ENCODE measurements around the gene SPAAR.
"Not testable (repeated sequence)": the region's sequence is repeated elsewhere in the genome, so short reads cannot be mapped to it uniquely, and the experiment has no call there.

SPAAR gene, protein sequence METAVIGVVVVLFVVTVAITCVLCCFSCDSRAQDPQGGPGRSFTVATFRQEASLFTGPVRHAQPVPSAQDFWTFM

GRCh38 chr9:35909274-35909673, at the start of gene SPAAR:
SPAAR (plus strand) TSS chr9:35909490; CDS start chr9:35910464, 974 bp downstream.
- DNase-seq (ENCODE audit: low read depth in 2 of 2), result no peak

- no peak for DNase-seq (ENCODE audit: low read depth in 2 of 2)
Measured at GRCh38 chr9:35859990-35860339, 49.3 kb upstream of the SPAAR start.

DNA sequence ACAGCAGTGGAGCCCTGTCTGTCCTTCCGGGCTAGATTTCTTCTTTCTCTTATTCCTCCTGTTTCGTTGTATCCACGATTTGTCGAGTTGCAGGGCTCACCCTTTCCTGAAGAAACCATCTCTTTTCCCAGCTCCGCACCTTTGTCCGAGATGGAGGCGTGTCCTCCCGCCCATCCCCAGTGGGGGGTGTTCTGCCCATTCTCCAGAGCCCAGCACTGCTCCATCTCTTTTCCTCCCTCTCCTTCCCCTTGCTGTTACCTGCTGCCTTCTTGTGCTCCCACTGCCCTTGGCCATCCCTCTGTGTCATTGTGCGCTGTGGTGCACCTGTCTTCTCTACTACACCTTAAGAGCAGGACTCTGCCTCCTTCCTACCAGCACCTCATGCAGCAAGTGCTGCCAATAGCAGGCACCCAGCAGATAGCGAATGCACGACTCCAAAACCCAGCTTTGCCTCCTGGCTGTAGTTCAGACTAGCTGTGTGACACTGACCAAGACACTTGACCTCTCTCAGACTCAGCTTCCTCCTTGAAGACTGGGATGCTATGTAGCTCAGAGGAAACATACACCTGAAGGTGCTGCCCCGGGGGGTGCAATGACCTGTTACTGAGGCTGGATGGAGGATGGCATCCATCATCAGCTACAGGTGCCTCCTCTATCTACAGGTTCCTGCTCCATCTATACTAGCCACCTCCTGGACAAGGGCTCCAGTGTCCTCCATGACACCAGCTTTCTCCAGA, 48.0 kb upstream of the SPAAR start:
- no peak for DNase-seq (ENCODE audit: low read depth in 2 of 2)

GRCh38 chr9:35862328-35862727, 47.0 kb upstream of the SPAAR start:
- no peak for DNase-seq (ENCODE audit: low read depth in 2 of 2)

DNA sequence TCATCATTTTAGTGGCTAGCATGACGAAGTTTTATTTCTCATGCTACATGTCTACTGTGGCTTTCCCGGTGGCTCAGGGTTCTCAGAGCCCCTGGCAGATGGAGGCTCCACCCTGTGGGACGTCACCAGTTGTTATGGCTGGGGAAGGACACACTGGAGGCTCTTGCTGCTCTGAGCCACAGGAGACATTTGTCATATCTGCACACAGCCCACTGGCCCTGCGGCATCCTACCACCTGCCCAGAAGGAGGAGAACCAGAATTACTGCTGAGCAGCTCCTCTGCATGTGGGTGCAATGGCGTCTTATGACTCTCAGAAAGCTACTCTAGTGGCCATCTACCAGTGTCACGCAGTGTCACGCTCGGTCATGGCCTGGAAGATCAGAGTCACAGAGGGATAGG, 45.7 kb upstream of the SPAAR start:
- DNase-seq (ENCODE audit: low read depth in 2 of 2), result no peak

DNA sequence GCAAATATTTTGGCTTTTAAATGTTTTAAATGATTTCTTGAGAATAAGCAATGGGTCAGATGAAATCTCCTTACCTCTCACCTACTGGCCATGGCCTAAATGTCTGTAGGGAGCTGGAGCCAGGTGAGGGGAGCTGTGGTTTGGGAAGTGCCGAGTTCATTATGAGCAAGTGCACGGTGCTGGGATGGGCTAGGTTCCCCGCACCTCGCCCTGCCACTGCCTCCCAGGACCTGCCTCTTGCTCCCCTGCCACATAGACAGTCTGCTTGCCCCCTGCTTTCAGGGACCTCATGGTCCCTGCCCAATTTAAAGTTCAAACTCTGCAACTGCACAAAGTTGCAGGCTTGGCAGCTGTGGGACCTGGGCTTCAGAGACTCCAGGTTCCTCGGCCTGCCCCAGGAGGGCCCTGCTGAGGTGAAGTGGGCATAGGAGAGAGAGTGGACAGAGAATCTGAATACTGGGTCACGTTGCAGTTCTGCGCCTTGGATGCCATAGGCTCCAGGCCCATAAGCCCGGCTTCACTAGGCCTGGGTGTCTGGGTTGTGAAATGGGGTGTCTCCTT, 44.5 kb upstream of the SPAAR start:
- no peak for DNase-seq (ENCODE audit: low read depth in 2 of 2)

GRCh38 chr9:35867538-35867937, 41.8 kb upstream of the SPAAR start:
- no peak for DNase-seq (ENCODE audit: low read depth in 2 of 2)

DNA sequence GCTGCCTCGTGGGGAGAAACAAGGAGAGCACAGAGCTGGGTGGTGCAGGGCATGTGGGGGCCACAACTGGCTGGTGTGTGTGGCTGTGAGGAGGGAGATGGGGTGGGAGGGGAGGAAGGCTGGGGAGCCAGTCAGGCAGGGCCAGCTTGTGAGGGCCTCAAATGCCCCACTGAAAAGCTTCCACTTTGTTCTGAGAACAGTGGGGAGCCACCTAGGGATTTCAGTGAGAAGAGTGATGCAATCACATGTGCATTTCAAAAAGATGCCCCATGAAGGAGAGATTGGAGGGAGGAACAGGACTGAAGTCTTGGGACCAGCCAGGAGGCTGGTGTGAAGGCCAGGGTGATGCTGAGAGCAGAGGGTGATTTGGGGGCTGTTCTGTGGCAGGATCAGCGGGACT, 40.4 kb upstream of the SPAAR start:
- no peak for DNase-seq (ENCODE audit: low read depth in 2 of 2)

GRCh38 chr9:35869621-35870216, 39.6 kb upstream of the SPAAR start:
- no peak for DNase-seq (ENCODE audit: low read depth in 2 of 2)

- no peak for DNase-seq (ENCODE audit: low read depth in 2 of 2)
Measured at GRCh38 chr9:35870351-35870923, 38.9 kb upstream of the SPAAR start, which contains the start of gene OR13J1. OR13J1 (minus strand) TSS chr9:35870401; CDS start chr9:35870401, 0 bp downstream.

DNA sequence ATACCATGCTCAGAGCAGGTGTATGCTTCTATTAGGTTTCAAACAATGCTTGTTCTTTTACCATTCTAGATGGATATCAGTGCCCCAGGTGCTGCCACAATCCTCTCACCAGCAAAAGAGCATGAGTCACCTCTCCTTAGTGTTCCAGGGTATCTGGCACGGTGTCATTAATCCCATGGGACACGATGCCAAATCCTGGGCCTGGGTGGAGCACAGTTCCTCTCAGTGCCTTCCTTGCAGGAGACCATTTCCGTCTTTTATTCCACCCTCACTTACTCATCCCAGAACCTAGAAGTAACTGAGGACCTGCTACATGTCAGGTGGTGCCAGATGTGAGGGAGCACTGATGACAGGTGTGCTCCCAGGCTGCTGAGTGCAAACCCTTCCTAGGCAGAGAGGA, 37.7 kb upstream of the SPAAR start:
- no peak for DNase-seq (ENCODE audit: low read depth in 2 of 2)

DNA sequence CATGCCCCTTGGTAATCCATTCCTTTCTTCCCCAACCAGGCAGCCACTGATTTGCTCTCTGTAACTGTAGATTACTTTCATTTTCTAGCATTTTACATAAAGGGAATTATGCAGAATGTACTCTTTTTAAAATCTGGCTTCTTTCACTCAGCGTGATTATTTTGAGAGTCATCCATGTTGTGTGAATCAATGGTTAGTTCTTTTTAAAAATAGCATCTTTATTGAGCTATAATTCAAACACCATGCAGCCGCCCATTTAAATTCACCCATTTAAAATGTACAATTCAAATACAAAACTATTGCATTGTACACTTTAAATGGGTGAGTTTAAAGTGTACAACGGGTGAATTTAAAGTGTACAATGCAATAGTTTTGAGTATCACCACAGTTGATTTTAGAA, 36.8 kb upstream of the SPAAR start:
- no peak for DNase-seq (ENCODE audit: low read depth in 2 of 2)

- peak; percentile 26 to 60 for DNase-seq (ENCODE audit: low read depth in 2 of 2)
Measured at GRCh38 chr9:35882263-35882848, 26.9 kb upstream of the SPAAR start.

DNA sequence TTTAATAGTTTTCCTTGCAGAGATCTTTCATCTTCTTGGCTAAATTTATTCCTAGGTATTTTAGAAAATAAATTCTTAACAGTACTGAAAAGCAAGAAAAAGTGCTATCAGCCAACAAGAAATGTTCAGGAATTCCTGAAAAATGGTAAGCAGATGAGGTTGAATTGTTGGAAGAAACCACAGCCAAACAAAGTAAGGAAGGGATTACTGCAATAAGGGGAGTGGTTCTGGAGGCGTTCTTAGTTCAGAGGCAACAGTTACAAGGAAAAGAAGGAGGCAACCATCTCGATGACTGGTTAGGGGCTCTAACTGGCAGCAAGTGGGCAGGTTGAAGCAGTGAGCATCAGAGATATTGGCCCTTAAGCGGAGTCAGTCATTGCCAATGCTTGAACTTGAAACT, 26.3 kb upstream of the SPAAR start:
- DNase-seq (ENCODE audit: low read depth in 2 of 2), result no peak

DNA sequence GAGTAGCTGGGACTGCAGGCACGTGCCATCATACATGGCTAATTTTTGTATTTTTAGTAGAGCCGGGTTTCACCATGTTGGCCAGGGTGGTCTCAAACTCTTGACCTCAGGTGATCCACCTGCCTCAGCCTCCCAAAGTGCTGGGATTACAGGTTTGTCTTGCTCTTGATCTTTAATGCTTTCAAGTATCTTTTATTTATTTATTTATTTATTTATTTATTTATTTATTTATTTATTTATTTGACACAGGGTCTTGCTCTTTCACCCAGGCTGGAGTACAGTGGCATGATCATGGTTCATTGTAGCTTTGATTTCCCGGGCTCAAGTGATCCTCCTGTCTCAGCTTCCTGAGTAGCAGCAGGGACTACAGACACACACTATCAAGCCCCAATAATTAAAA, 24.4 kb upstream of the SPAAR start:
- DNase-seq (ENCODE audit: low read depth in 2 of 2), result not testable (repeated sequence)

DNA sequence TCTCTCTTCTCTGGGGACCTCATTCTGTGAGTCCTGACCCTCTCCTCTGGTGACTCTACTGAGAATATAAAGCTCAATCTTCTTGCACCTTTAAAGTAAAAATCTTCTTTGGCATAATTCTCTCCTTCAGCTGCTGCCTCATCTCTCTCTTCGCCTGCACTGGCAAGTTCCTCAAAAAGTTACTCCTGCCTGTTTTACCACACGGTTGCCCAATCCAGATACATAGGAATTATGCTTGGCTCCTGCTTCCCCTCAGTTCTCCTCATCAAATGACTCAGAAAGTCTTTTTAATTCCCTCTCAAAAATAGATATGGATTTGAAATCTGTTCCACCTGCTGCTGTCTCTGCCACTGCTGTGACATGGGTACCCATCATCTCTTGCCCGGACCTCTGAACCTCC, 17.6 kb upstream of the SPAAR start:
- DNase-seq (ENCODE audit: low read depth in 2 of 2), result no peak

DNA sequence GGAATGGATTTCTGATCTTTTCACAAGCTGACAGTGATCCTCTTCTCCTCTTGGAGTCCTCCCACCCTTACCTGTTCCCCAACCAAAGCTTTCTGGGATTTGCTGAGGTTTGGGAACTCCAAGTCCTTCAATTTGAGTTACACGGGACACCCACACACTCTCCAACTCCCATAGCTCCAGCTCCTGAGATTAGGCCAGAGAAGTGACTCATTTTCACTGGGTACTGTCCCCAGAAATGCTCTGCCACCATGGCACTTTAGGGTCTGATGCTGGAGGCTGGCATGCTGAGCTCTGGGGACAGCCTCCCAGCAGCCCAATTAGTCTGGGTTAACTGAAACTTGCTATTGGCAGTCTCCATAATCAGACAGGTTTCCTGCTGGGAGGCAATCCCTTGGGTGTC, 17.2 kb upstream of the SPAAR start:
- DNase-seq (ENCODE audit: low read depth in 2 of 2), result no peak

- no peak for DNase-seq (ENCODE audit: low read depth in 2 of 2)
Measured at GRCh38 chr9:35896570-35896969, 12.7 kb upstream of the SPAAR start.

DNA sequence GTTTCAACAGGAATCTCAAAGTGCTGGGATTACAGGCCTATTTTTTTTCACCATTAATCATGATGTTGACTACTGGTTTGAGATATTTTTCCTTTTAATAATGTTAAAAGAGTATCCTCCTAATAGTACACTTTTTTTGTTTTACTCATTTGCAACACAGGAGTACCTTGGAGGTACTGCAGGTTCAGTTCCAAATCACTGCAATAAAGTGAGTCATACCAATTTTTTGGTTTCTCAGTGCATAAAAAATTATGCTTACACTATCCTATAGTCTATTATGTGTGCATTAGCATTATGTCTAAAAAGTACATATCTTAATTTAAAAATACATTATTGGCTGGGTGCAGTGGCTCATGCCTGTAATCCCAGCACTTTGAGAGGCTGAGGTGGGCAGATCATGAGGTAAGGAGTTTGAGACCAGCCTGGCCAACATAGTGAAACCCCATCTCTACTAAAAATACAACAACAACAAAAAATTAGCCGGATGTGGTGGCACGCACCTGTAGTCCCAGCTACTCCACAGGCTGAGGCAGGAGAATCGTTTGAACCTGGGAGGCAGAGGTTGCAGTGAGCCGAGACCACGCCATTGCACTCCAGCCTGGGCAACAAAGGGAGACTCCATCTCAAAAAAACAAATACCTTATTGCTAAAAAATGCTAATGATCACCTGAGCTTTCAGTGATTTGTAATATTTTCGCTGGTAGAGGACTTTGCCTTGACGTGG, 11.8 kb upstream of the SPAAR start:
- not testable (repeated sequence) for DNase-seq (ENCODE audit: low read depth in 2 of 2)

GRCh38 chr9:35898337-35898736, 11.0 kb upstream of the SPAAR start:
- no peak for DNase-seq (ENCODE audit: low read depth in 2 of 2)

DNA sequence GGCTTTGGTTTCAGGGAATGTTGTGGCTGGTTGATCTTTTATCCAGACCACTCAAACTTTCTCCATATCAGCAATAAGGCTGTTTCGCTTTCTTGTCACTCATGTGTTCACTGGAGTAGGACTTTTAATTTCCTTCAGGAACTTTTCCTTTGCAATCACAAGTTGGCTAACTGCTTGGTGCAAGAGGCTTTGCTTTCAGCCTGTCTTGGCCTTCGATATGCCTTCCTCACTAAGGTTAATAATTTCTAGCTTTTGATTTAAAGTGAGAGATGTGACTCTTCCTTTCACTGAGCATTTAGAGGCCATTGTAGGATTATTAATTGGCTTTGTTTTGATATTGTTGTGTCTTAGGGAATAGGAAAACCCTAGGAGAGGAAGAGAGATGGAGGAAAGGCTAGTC, 10.3 kb upstream of the SPAAR start:
- no peak for DNase-seq (ENCODE audit: low read depth in 2 of 2)

- no peak for DNase-seq (ENCODE audit: low read depth in 2 of 2)
Measured at GRCh38 chr9:35903049-35903448, 6.2 kb upstream of the SPAAR start.

All from stimulated activated CD8-positive, alpha-beta memory T cell treated with anti-CD3 and anti-CD28 coated beads, Interleukin-15, amount 100 ng/mL, for 4 hours (primary cell).